Caco-2 (cell line): ENCODE measurements around the gene PTPRG. TPM values are rescaled to one million over a fixed set of nuclear protein-coding genes. Genes with fewer than 3 reads are reported as not detected.

Experiments
- BruUV-seq: library from RNA; stranded (reverse); fragments of 400-500 nt; replicated peaks from 2 replicates; lab custom pipeline; 2021; lab: Mats Ljungman, UMichigan
- CTCF ChIA-PET: fragments of 300-600 bp; sonication (Branson Sonifier 250); formaldehyde crosslinking; loops from one replicate; lab custom pipeline; 2022; ENCODE audit warnings: antibody characterized with exemption; lab: Charles Lee
- POLR2A ChIA-PET: fragments of 300-600 bp; sonication (Branson Sonifier 250); formaldehyde crosslinking; loops from one replicate; lab custom pipeline; 2022; ENCODE audit warnings: antibody characterized with exemption; lab: Charles Lee
- DNase-seq, 2 experiments: peaks; one replicate each; pipeline versions ENCODE4 v3.0.0 to v3.0.0-alpha.2; 2020 to 2022
- H3K27me3 ChIP-seq: replicated peaks from 2 replicates; pipeline ENCODE4 v1.6.0; 2011; ENCODE audit warnings: low read length; ENCODE audit not compliant: control insufficient read depth, insufficient read depth
- H3K36me3 ChIP-seq: 2 replicates; pipeline ENCODE4 v1.5.1; 2011; ENCODE audit warnings: low read length; ENCODE audit not compliant: control insufficient read depth, insufficient read depth
- H3K4me1 ChIP-seq: fragments of 250-450 bp; sonication (Bioruptor Pico); 2 replicates; pipeline ENCODE4 v1.5.1; 2020; ENCODE audit warnings: mild to moderate bottlenecking
- H3K4me3 ChIP-seq: 2 replicates; pipeline ENCODE4 v1.5.1; 2011; ENCODE audit warnings: low read depth, mild to moderate bottlenecking, control low read depth, low read length
- H3K9me3 ChIP-seq: fragments of 250-450 bp; sonication (Bioruptor Pico); 2 replicates; pipeline ENCODE4 v1.5.1; 2020; ENCODE audit warnings: mild to moderate bottlenecking, moderate library complexity
- H3K27ac Mint-ChIP-seq: one replicate; pipeline ENCODE4 v1.8.0; 2022; ENCODE audit warnings: mixed read lengths; ENCODE audit not compliant: unreplicated experiment
- H3K27me3 Mint-ChIP-seq: one replicate; pipeline ENCODE4 v1.8.0; 2022; ENCODE audit warnings: mixed read lengths; ENCODE audit not compliant: insufficient read depth, unreplicated experiment
- H3K36me3 Mint-ChIP-seq: one replicate; pipeline ENCODE4 v1.8.0; 2022; ENCODE audit warnings: mild to moderate bottlenecking, mixed read lengths; ENCODE audit not compliant: insufficient read depth, unreplicated experiment
- H3K4me1 Mint-ChIP-seq: one replicate; pipeline ENCODE4 v1.8.0; 2022; ENCODE audit warnings: low read depth, mixed read lengths; ENCODE audit not compliant: unreplicated experiment
- H3K4me3 Mint-ChIP-seq: one replicate; pipeline ENCODE4 v1.8.0; 2022; ENCODE audit warnings: mild to moderate bottlenecking, moderate library complexity, mixed read lengths; ENCODE audit not compliant: unreplicated experiment
- H3K9me3 Mint-ChIP-seq: one replicate; pipeline ENCODE4 v1.8.0; 2022; ENCODE audit warnings: mixed read lengths; ENCODE audit not compliant: unreplicated experiment
- CTCF ChIP-seq, 2 experiments: fragments of 200-600 bp in 1 of 2; IDR thresholded peaks; 1 replicate in 1 of 2; 2 replicates in 1 of 2; pipeline versions ENCODE4 v1.5.1 to v1.8.0; 2011 to 2022; ENCODE audit warnings: antibody characterized with exemption in 1 of 2, control low read depth in 1 of 2, inconsistent platforms in 1 of 2, low read depth in 1 of 2, low read length in 1 of 2, mild to moderate bottlenecking in 1 of 2, moderate library complexity in 1 of 2; ENCODE audit not compliant: insufficient read depth in 1 of 2, severe bottlenecking in 1 of 2, unreplicated experiment in 1 of 2
- intact Hi-C: fragments of 100-400 bp; cut with micrococcal nuclease; formaldehyde crosslinking; loops from one replicate; pipeline ENCODE4 v1.10.0; 2022; ENCODE audit not compliant: unreplicated experiment
- total RNA-seq: library from RNA; stranded (reverse); gene quantifications from 2 replicates; pipeline ENCODE4 v1.2.3, GENCODE V29; 2022

The PTPRG gene
- total RNA-seq, 1 experiment from 2014 or later, result 46.4 TPM

DNA sequence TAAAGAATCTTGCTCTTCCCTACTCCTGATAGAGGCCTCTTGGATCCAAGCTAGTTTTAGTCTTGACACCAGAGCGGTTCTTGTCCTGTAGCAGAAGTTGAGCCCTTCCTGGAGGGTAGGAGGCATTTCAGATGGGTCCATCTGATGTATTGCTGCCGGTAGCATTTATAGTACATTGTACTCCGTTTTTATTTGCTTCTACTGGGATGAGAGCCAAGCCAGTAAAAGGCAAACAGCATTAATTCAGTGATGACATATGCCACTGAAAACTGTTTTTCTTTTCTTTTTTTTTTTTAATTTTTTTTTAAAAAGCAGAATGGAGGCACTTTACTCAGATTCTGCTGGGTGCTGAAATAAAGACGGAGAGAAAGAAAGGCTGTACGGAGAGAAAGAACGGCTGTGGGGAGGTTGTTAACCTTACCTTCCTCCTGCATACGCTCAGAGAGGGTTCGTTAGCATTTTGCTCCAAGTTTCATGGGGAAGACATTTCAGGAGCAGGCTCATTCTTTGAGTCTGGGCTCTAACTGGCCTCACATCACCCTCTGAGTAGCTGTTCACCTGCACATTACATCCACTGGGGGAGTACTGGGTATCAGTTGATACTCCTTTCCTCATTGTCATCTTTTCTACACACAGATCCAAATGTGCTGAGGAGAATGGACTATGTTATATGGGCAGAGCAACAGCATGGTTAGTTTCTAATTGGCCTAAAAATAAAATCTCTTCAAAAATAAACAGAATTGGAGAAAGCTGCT, 650.5 kb downstream of the PTPRG start:
- DNase-seq, result no peak
- H3K4me3 Mint-ChIP-seq, result no peak overlapping the region
- no peaks in the 10 kb centered on the region for H3K27me3 Mint-ChIP-seq
- Histone ChIP-seq H3K36me3 (no peaks in the 10 kb centered on the region), H3K4me3 (no peak overlapping the region), H3K9me3 (no peaks in the 10 kb centered on the region), H3K4me1 (no peaks in the 10 kb centered on the region), H3K27me3 (no peaks in the 10 kb centered on the region)
- CTCF ChIA-PET, result no interaction called here
- H3K36me3 Mint-ChIP-seq, result no peaks in the 10 kb centered on the region
- POLR2A ChIA-PET, result no interaction called here
- H3K9me3 Mint-ChIP-seq, result no peaks in the 10 kb centered on the region
- no peaks in the 10 kb centered on the region for H3K4me1 Mint-ChIP-seq
- intact Hi-C loops, result no loop called here
- TF ChIP-seq CTCF (IDR thresholded peaks at IDR 0.05; ENCODE audit: insufficient read depth in 1 of 2, low read depth in 1 of 2, low read length in 1 of 2, severe bottlenecking in 1 of 2, unreplicated experiment in 1 of 2), result peak in 1 of 2 experiments; percentile 21
- BruUV-seq, result no TSS peak
- no peak overlapping the region for H3K27ac Mint-ChIP-seq

DNA sequence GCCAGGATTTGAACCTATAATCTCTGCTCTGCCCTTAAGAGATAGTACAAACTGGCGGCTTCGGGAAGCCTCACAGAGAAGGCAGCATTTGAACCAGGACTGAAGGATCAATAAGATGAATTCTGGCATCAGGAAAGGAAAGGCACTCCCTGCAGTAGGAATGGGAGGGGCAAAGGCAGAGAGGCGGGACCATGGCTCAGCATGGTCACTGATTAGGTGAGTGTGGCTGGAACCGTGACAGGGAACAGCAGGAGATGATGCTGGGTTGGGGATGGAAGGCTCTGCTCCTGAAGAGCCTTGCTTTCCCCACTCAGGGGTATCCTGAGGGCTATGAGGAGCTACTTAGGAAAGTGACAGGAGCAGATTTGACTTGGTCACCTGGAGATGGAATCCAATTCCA, 653.5 kb downstream of the PTPRG start:
- no peaks in the 10 kb centered on the region for H3K36me3 Mint-ChIP-seq
- no peak overlapping the region for H3K4me3 Mint-ChIP-seq
- no peak for DNase-seq
- Histone ChIP-seq H3K27me3 (no peaks in the 10 kb centered on the region), H3K9me3 (no peaks in the 10 kb centered on the region), H3K36me3 (no peaks in the 10 kb centered on the region), H3K4me1 (no peaks in the 10 kb centered on the region), H3K4me3 (no peak overlapping the region)
- intact Hi-C loops, result no loop called here
- H3K27ac Mint-ChIP-seq, result no peak overlapping the region
- no TSS peak for BruUV-seq
- no peak for TF ChIP-seq CTCF (IDR thresholded peaks at IDR 0.05; ENCODE audit: insufficient read depth in 1 of 2, low read depth in 1 of 2, low read length in 1 of 2, severe bottlenecking in 1 of 2, unreplicated experiment in 1 of 2)
- no peaks in the 10 kb centered on the region for H3K4me1 Mint-ChIP-seq
- POLR2A ChIA-PET, result no interaction called here
- CTCF ChIA-PET, result no interaction called here
- no peaks in the 10 kb centered on the region for H3K9me3 Mint-ChIP-seq
- H3K27me3 Mint-ChIP-seq, result no peaks in the 10 kb centered on the region

DNA sequence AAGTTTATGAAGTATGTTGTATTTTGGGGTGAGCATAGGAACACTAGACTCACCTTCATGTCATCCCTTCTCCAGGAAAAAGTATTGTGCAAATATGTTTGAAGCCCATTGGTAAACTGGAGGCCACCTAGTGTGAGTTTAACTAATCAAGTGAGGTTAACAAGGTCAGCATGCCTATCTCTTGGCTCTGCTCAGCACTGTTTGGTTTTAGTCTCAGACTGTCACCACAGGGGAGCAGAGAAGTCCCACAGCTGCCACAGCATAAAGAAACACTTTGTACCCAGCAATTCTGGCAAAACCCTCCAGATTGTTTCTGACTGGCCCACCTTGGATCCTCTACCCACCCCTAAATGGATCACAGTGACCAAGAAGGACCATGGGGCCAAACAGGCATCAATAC, 659.2 kb downstream of the PTPRG start:
- TF ChIP-seq CTCF (IDR thresholded peaks at IDR 0.05; ENCODE audit: insufficient read depth in 1 of 2, low read depth in 1 of 2, low read length in 1 of 2, severe bottlenecking in 1 of 2, unreplicated experiment in 1 of 2), result no peak
- Histone ChIP-seq H3K4me3 (no peak overlapping the region), H3K27me3 (no peaks in the 10 kb centered on the region), H3K9me3 (no peaks in the 10 kb centered on the region), H3K4me1 (no peaks in the 10 kb centered on the region), H3K36me3 (no peaks in the 10 kb centered on the region)
- H3K27ac Mint-ChIP-seq, result no peak overlapping the region
- intact Hi-C loops, result no loop called here
- no TSS peak for BruUV-seq
- H3K27me3 Mint-ChIP-seq, result no peaks in the 10 kb centered on the region
- H3K4me1 Mint-ChIP-seq, result no peaks in the 10 kb centered on the region
- H3K36me3 Mint-ChIP-seq, result peaks cover 8% of the 10 kb centered on the region
- no peak for DNase-seq
- no peak overlapping the region for H3K4me3 Mint-ChIP-seq
- H3K9me3 Mint-ChIP-seq, result no peaks in the 10 kb centered on the region
- ChIA-PET POLR2A (no interaction called here), CTCF (no interaction called here)
